GM18508 (cell line): ENCODE data around the gene MSANTD3.
A peak's percentile ranks its signal among the peaks of the same experiment; 100 is the strongest.

Experiments
- ATAC-seq: cut with Tn5 transposase; IDR thresholded peaks from one replicate; pipeline ENCODE4 v1.9.1; 2021; ENCODE audit warnings: moderate number of reproducible peaks; ENCODE audit not compliant: insufficient read depth, unreplicated experiment

MSANTD3 gene

GRCh38 chr9:100457517-100457916 is 30.6 kb downstream of the MSANTD3 start:
- no peak for ATAC-seq

DNA sequence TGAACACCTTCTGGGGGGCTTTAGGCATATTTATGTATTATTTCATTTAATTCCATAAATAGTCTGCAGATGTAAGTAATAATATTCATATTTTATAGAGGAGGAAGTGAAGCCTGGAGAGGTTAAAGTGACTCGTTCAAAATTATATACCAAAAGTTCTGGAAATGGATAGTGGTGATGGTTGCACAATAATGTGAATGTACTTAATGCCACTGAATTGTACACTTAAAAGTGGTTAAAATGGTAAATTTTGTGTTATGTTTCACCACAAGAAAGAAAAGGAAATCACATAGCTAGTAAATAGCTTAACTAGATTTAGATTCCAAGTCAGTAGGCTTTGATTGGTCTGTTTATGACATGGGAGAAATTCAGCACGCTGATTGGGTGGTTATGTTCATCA is 33.0 kb downstream of the MSANTD3 start:
- ATAC-seq: no peak

- no peak for ATAC-seq
Observed at GRCh38 chr9:100465274-100465673, 38.3 kb downstream of the MSANTD3 start.

DNA sequence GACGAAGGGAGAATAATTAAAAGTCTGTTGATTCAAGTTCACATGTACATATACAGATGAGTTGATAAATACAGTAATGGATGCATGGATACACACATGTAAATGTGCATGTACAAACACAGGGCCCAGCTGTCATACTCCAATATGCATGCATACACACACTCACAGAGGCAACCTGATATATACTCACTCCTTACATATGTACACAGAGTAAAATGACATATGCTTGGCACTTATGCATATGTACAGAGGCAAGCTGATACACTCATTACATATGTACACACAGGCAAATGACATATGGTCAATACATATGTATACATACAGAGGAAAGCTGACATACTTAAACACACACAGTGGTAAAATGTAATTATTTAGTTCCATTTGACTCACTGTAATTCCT is 38.8 kb downstream of the MSANTD3 start:
- no peak for ATAC-seq

DNA sequence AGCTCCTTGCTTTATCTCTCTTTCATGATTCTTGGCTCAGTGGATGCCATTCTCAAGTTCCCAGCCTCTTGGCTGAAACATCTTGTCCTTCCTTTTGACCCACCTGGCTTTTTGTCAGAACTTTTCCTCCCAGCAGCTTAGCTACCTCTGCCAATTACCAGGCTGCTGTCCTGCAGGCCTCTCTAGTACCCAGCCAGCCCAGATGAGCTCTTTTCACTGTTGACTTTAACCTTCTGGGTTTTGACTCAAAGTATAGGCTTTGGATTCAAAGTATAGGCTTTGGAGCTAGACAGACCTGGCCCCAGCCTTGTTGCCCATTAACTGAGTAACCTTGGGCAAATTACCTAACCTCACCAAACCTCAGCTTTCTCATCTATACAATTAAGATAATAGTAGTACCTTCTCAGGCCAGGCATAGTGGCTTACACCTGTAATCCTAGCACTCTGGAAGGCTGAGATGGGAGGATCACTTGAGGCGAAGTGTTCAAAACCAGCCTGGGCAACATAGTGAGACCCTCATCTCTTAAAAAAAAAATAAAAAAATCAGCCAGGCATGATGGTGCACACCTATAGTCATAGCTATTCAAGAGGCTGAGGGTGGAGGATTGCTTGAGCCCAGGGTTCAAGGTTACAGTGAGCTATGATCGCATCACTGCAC is 39.4 kb downstream of the MSANTD3 start:
- ATAC-seq: no peak

- ATAC-seq: peak; percentile 51
Observed at GRCh38 chr9:100466829-100467221, 39.9 kb downstream of the MSANTD3 start.

DNA sequence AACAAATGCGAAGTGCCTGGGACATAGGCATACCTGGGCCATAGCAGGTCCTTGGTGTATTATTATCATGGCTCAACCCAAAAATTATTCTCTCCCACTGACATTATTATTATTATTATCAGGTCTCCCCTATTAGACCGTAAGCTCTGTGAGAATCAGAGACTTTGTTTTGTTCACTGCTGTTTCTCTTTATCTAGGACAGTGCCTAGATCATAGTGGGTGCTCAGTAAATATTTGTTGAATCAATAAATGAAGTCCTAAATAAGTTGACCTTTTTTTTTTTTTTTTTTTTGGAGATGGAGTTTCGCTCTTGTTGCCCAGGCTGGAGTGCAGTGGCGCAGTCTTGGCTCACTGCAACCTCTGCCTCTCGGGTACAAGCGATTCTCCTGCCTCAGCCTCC is 41.1 kb downstream of the MSANTD3 start:
- ATAC-seq: no peak

GRCh38 chr9:100472268-100472667 is 45.3 kb downstream of the MSANTD3 start:
- ATAC-seq: no peak

- ATAC-seq: no peak
Observed at GRCh38 chr9:100472788-100473275, 45.9 kb downstream of the MSANTD3 start, which contains the start of gene TMEFF1. Gene TMEFF1, plus strand, starts transcription at chr9:100473149. Its CDS starts 396 bp downstream, at chr9:100473545.

DNA sequence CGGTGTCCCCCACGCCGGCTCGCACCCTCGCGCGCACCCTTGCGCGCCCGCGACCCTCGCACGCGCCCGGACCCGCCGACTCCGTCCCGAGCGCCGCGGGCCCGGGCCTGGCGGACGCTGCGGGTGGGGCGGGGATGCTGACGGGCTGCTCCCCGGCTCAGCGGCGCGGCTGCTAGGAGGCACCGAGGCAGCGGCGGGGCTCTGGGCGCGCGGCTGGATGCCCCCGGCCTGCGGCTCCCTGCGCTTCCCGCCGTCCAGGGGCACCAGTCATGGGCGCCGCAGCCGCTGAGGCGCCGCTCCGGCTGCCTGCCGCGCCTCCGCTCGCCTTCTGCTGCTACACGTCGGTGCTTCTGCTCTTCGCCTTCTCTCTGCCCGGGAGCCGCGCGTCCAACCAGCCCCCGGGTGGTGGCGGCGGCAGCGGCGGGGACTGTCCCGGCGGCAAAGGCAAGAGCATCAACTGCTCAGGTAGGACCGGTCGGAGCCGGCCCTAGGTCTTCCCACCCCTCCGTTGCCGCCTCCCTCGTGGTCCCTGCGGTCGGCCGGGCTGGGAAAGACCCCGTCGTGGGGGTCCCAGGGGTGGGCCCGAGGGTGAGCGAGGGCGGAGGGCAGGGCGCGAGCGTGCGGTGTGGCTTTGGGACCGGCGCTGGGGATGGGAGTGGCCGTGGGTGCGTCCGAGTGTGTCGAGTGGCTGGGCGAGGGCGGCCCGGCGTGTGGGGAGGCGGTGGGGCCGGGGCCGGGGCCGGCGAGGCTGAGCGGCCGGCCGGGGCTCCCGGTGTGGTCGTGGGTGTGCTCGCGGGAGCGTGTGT is 46.5 kb downstream of the MSANTD3 start:
- no peak for ATAC-seq

DNA sequence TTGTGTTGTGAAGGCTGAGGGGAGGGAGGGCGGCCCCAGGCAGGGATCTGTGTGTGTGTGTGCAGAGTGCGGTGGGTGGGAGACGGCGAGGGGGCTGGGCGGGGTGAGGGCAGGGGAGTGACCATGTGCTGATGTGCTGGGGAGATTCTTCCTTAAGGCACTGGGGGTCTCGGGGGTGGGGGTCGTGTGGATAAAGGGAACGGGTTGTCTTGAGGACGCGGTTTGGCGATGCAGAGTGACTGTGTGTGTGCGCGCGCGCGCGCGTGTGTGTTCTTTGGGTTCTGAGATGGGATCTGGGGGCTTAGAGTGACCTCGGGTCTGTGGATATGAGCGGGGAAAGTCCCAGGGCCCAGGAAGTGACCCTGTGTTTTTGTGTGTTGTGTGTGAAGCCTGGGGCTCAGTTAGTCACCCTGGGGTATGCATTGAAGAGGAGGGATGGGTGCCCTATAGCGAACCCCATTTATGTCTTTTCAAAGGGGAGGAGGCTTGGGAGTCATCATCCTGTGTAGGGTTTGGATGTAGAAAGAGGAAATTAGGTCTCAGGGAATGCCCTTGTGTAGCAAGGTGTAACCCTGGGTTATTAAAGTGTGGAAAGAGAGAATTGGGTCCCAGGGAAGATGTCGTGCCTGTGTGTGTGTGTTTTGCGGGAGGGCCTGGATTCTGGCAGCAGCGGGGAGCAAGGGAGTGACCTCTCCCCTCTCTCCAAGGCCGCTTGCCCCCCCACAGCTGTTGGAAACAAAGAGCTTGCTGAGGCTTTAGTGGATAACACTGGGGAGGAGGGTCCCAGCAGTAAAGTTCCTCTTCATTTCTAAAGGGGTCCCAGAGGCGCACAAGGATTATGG is 47.4 kb downstream of the MSANTD3 start:
- no peak for ATAC-seq

- no peak for ATAC-seq
Observed at GRCh38 chr9:100474924-100475276, 48.0 kb downstream of the MSANTD3 start.

- no peak for ATAC-seq
Observed at GRCh38 chr9:100477241-100477640, 50.3 kb downstream of the MSANTD3 start.

GRCh38 chr9:100478192-100478591 is 51.2 kb downstream of the MSANTD3 start:
- no peak for ATAC-seq

DNA sequence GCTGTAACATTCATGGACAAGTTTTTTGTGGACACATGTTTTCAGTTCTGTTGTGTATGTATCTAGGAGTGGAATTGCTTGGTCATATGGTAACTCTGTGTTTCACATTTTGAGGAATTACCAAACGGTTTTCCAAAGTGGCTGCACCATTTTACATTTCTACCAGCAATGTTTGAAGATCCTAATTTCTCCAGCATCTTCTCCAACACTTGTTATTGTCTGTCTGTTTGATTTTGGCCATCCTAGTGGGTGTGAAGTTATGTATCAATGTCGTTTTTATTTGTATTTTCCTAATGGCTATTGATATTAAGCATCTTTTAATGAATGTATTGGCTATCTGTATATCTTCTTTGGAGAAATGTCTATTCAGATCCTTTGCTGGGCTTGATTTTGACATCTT is 52.9 kb downstream of the MSANTD3 start:
- no peak for ATAC-seq

GRCh38 chr9:100485196-100485595 is 58.3 kb downstream of the MSANTD3 start:
- ATAC-seq: no peak

GRCh38 chr9:100486479-100487176 is 59.7 kb downstream of the MSANTD3 start:
- ATAC-seq: no peak

DNA sequence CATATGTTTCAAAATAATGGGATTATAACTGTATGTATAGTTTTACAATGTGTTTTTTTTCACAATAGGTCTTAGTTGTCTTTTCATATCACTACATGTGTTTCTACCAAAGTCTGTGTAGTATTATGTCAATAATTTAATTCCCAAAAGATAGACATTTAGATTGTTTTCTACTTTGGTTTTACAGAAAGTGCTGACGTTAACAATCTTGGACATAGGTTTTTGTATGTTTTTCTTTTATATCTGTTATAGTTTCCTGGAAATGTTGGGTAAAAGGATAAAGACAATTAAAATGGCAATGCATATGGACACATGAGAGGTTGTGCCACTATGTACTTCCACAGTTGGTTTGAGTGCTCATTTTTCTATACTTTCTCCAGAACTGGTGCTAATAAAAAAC is 61.2 kb downstream of the MSANTD3 start:
- ATAC-seq: no peak

DNA sequence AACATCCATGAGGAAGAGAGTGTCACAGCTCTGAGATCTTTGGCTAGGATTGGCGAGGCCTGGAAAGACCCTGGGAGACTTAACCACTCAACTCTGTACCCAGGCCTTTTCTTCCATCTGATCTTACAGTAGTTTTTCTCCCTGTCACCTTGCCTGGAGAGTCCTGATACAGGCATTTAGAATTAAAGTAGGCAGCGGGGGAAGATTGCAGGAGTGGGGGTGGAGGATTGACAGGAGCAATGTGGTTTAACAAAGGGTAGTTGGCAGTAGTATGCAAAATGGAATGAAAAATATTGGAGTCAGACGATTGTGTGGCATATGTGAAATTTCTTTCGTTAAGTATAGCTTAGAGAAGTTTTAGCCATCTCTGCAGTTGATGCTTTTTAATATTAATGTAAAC is 62.9 kb downstream of the MSANTD3 start:
- no peak for ATAC-seq

DNA sequence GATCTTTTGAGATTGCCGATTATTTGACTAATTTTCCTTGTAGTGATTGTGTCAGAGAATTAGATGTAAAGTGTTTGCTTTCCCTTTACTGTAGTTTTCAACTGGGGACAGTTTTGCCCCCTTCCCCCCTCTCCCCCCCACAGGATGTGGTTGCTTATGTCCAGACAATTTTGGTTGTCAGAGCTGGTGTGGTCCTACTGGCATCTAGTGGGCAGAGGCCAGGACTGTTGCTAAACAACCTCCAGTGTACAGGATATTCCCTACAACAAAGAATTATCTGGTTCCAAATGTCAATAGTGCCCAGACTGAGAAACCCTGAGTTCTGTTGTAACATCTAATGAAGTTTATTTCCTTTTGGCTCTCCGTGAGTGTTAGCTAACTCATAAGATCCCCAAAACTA is 66.0 kb downstream of the MSANTD3 start:
- no peak for ATAC-seq
